ENCODE measurements around the gene SNAPC4. TPM values are rescaled to one million over a fixed set of nuclear protein-coding genes. Genes with fewer than 3 reads are reported as not detected.

Gene SNAPC4
- polyA plus RNA-seq, 1 of the 3 experiments (the other 2 are of a cell fraction) = 9.2 TPM

DNA sequence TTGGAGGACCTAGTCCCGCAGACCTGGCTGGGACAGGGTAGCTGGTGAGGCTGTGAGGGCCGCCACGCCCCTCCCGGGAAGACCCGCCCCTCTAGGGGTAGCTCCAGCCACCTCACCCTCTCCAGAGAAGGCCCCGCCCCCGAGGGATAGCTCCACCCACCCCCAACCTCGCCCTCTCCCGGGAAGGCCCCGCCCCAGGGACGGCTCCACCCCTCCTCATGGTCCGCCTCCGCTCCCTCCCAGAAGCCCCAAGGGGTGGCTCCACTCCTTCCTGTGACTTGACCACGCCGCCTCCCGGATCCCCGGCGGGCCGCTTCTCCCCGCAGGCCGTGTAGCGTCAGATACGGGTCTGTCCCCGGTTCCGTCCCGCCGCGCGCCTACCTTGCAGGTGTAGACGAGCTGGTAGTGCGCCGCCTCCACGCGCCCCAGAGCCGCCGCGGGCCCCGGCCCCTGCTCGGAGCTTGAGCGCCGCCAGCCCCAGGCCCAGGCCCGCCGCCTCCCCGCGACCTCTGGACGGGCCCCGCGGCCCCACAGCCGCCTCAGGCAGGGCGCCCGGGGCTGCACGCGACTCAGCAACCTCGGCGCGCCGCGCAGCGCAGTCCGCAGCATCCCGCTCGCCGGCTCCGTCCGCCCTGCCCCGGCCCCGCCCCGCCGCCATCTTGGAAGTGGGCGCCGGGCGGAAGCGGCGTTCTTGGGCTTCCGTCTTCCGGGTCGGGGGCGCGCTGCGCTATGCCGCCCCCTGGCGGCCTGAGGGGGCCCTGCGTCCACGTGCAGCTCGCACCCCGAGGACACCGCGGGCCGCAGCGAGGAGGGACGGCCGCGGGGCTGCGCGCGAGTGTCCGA is 36.6 kb downstream of the SNAPC4 start, which contains the start of gene DNLZ:
DNLZ (minus strand) TSS at position 639 of the 843 bp plus-strand sequence; CDS start at position 609, 30 bp downstream.
- 0 out of 2 replicates have a peak, but pooled peaks cover 3% of the 10 kb centered on the region for H4K20me1 ChIP-seq (ENCODE audit: insufficient read depth)
- H3K9me3 ChIP-seq = no peaks in the 10 kb centered on the region
- no peaks in the 10 kb centered on the region for H3K79me2 ChIP-seq (ENCODE audit: insufficient read depth)
- H3K4me3 ChIP-seq (ENCODE audit: low read depth in 2 of 2, low read length in 1 of 2) = peak within 1 kb of the TSS; percentile 79 to 96
- H3F3A ChIP-seq (replicated peaks; ENCODE audit: insufficient read depth) = no peaks in the 10 kb centered on the region
- peak; percentile 99 for DNase-seq
- H3K27me3 ChIP-seq (ENCODE audit: insufficient read depth) = no peaks in the 10 kb centered on the region
- H2AFZ ChIP-seq (ENCODE audit: low read depth) = no peak within 1 kb of the TSS
- 0% methylated on average over 22 of the region's 97 CpGs for WGBS (ENCODE audit: low lambda C conversion rate)
- ChIA-PET POLR2A (interaction anchor here (0.6 to 3.8 kb wide), 9 partner anchors 9 to 51 kb away, joined by 3 to 36 read pairs (median 5); partner anchors contain the start of genes CARD9, ENTR1 and PMPCA), CTCF (interaction anchor here (0.6 to 6.8 kb wide), 27 partner anchors 10 to 267 kb away, joined by 3 to 65 read pairs (median 6); partner anchors contain the start of genes CARD9, ENTR1, GPSM1 and PMPCA)
- peaks cover 0 to 61% of the 10 kb centered on the region in 2 experiments; a peak in 1 of 4 replicates for H3K4me1 ChIP-seq (ENCODE audit: control insufficient read depth in 1 of 2, insufficient read depth in 2 of 2, low read depth in 1 of 2, low read length in 1 of 2)
- peak within 1 kb of the TSS; percentile 88 for H3K9ac ChIP-seq
- peak within 1 kb of the TSS; percentile 75 to 96; a peak in 3 of 4 replicates for H3K27ac ChIP-seq (ENCODE audit: low read depth in 2 of 2, low read length in 1 of 2)
- H3K4me2 ChIP-seq = peak within 1 kb of the TSS; percentile 80
- no peaks in the 10 kb centered on the region for H3K9me2 ChIP-seq
- peaks cover 0 to 5% of the 10 kb centered on the region in 2 experiments for H3K36me3 ChIP-seq (replicated peaks in 1 of 2; ENCODE audit: control insufficient read depth in 1 of 2, insufficient read depth in 2 of 2, low read length in 1 of 2)
- TF ChIP-seq PBX3 (IDR thresholded peaks at IDR 0.05) (0 out of 2 replicates have a peak, but pooled peaks have one; percentile 31), RXRA (IDR thresholded peaks at IDR 0.05; ENCODE audit: borderline replicate concordance, low read depth) (no peak), JUND (IDR thresholded peaks at IDR 0.05) (no peak), GATA2 (CRISPR knock-in tag; IDR thresholded peaks at IDR 0.05) (no peak), MAX (IDR thresholded peaks at IDR 0.05; ENCODE audit: low read depth) (peak; percentile 100), NRF1 (IDR thresholded peaks at IDR 0.05; ENCODE audit: low read depth, low read length) (no peak), GABPA (IDR thresholded peaks at IDR 0.05; ENCODE audit: low read depth) (peak; percentile 89), FOSL2 (IDR thresholded peaks at IDR 0.05; ENCODE audit: borderline replicate concordance, low read depth) (no peak), YY1 (IDR thresholded peaks at IDR 0.05; ENCODE audit: low read depth) (peak; percentile 94), TAF1 (IDR thresholded peaks at IDR 0.05; ENCODE audit: borderline replicate concordance, low read depth, low read length) (peak; percentile 75), CTCF (IDR thresholded peaks at IDR 0.05) (peak; percentile 85), NFIC (IDR thresholded peaks at IDR 0.05; ENCODE audit: borderline replicate concordance) (no peak), RAD21 (IDR thresholded peaks at IDR 0.05; ENCODE audit: low read length) (peak; percentile 40), FOXJ3 (CRISPR knock-in tag; IDR thresholded peaks at IDR 0.05) (no peak), EZH2phosphoT487 (IDR thresholded peaks at IDR 0.05; ENCODE audit: borderline replicate concordance, low read depth) (no peak), ELF1 (IDR thresholded peaks at IDR 0.05) (peak; percentile 98), MEF2A (IDR thresholded peaks at IDR 0.05; ENCODE audit: borderline replicate concordance, low read depth) (no peak; the same call in 1 of the 2 replicates), SIN3A (IDR thresholded peaks at IDR 0.05; ENCODE audit: borderline replicate concordance, low read depth, low read length) (peak; percentile 94), TEAD4 (IDR thresholded peaks at IDR 0.05; ENCODE audit: borderline replicate concordance, insufficient read depth) (no peak), EP300 (IDR thresholded peaks at IDR 0.05; ENCODE audit: borderline replicate concordance in 1 of 2, low read depth in 1 of 2, low read length in 1 of 2) (no peak), FOXM1 (IDR thresholded peaks at IDR 0.05; ENCODE audit: low read depth) (no peak), CHD2 (IDR thresholded peaks at IDR 0.05; ENCODE audit: low read length, partially characterized antibody) (peak; percentile 75), SMC3 (IDR thresholded peaks at IDR 0.05; ENCODE audit: low read depth, low read length) (peak; percentile 55), RCOR1 (IDR thresholded peaks at IDR 0.05; ENCODE audit: low read length) (no peak; the same call in 1 of the 2 replicates)
- TF ChIP-seq, protein P1, sequence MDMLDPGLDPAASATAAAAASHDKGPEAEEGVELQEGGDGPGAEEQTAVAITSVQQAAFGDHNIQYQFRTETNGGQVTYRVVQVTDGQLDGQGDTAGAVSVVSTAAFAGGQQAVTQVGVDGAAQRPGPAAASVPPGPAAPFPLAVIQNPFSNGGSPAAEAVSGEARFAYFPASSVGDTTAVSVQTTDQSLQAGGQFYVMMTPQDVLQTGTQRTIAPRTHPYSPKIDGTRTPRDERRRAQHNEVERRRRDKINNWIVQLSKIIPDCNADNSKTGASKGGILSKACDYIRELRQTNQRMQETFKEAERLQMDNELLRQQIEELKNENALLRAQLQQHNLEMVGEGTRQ (IDR thresholded peaks at IDR 0.05; ENCODE audit: borderline replicate concordance, low read depth, low read length) = peak; percentile 13; the same call in 1 of the 2 replicates
- TF ChIP-seq, protein P2, sequence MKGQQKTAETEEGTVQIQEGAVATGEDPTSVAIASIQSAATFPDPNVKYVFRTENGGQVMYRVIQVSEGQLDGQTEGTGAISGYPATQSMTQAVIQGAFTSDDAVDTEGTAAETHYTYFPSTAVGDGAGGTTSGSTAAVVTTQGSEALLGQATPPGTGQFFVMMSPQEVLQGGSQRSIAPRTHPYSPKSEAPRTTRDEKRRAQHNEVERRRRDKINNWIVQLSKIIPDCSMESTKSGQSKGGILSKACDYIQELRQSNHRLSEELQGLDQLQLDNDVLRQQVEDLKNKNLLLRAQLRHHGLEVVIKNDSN (IDR thresholded peaks at IDR 0.05; ENCODE audit: borderline replicate concordance, low read depth) = 0 out of 2 replicates have a peak, but pooled peaks have one; percentile 30
- TF ChIP-seq, protein P3, sequence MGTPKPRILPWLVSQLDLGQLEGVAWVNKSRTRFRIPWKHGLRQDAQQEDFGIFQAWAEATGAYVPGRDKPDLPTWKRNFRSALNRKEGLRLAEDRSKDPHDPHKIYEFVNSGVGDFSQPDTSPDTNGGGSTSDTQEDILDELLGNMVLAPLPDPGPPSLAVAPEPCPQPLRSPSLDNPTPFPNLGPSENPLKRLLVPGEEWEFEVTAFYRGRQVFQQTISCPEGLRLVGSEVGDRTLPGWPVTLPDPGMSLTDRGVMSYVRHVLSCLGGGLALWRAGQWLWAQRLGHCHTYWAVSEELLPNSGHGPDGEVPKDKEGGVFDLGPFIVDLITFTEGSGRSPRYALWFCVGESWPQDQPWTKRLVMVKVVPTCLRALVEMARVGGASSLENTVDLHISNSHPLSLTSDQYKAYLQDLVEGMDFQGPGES (IDR thresholded peaks at IDR 0.05; ENCODE audit: low read depth, low read length) = no peak
